Myocyte (in vitro differentiated cells): ENCODE measurements around the gene OR1L6. TPM values are rescaled to one million over a fixed set of nuclear protein-coding genes. Genes with fewer than 3 reads are reported as not detected.
A peak's percentile ranks its signal among the peaks of the same experiment; 100 is the strongest.

ENCODE experiments used
- DNase-seq: peaks from one replicate; pipeline ENCODE4 v3.0.0-alpha.2; 2012; ENCODE audit warnings: low read depth
- polyA plus RNA-seq: library from polyadenylated mRNA; unstranded; fragments of >200 nt; gene quantifications from one replicate; pipeline ENCODE4 v1.2.1, GENCODE V29; 2012; ENCODE audit warnings: missing spikeins
- total RNA-seq: library from RNA; depleted of rRNA; stranded (reverse); fragments of >200 nt; gene quantifications from 2 replicates; pipeline ENCODE4 v1.2.3, GENCODE V29; 2014

Gene OR1L6, protein sequence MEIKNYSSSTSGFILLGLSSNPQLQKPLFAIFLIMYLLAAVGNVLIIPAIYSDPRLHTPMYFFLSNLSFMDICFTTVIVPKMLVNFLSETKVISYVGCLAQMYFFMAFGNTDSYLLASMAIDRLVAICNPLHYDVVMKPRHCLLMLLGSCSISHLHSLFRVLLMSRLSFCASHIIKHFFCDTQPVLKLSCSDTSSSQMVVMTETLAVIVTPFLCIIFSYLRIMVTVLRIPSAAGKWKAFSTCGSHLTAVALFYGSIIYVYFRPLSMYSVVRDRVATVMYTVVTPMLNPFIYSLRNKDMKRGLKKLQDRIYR
- not detected in 2 replicates for total RNA-seq
- polyA plus RNA-seq, result not detected

DNA sequence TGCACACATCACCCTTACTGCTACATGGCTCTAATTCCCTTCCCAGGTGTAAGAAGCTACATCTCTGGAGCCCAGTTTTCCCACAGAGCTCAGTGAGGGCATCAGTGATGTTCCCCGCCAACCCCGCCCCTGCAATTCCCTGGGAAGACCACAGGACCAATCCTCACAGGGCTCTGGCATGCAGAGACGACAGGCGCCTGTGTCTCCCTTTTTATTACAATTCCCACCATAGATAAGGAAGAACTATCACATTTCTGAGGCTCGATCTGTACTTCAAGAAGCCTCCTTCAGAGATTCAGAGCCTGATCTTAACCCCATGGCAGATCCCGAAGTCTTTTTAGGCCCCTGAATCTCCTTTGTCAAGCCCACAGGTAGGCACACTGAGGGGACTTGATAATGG, at the start of gene OR1L6:
TSS of gene OR1L6 (plus strand) at position 301 of the 400 bp plus-strand sequence. CDS start 7,545 bp downstream, outside the sequence.
- no peak for DNase-seq

DNA sequence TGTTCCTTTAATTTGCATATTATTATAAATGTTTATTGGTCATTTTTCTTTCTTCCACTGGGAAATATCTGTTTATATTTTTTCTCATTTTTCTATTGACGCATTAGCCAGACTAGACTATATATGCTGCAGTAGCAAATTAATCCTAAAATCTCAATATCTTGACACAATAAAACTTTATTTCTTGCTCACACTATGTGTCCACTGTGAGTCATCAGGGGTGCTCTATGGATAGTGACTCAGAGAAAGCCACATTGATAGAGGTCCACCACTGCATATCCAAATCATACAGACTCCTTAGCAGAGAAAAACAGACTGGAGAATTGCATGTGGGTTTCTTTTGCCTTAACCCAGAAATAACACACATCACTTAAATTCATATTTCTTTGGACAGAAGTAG, 46.4 kb upstream of the OR1L6 start:
- no peak for DNase-seq

DNA sequence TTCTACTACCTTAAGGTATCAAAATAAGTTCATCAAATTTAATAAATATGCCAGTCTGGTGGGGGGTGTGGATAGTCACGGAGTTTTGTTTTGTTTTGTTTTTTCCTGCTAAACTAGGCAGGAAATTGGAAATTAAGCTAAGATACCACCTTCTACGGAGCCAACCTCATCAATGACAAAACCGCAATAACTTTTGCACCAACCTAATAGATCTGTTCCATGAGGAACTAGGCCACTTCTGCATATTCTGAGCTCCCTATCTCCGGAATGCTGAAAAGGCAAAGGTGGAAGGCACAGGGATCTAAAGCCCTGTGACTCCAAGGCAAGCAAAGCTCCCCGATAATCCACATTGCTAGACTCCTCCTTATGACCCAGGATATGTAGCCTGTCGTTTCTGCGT, 24.1 kb upstream of the OR1L6 start:
- DNase-seq, result no peak

DNA sequence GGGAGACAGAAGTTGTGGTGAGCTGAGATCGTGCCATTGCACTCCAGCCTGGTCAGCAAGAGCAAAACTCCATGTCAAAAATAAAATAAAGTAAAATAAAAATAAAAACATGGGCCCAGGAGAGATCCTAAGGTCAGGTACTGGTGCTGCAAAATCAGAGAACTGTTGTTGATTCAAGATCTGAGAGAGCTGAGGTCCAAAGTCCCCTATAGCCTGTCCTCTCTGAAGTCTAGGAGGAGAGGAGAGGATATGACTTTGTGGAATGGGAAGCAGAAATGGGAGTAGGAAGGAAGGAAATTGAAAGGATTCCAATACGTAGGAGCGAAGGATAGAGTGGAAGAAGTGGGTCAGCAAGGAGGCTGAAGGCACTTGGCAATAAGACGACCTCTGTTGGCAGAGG, 22.9 kb upstream of the OR1L6 start:
- DNase-seq, result no peak

DNA sequence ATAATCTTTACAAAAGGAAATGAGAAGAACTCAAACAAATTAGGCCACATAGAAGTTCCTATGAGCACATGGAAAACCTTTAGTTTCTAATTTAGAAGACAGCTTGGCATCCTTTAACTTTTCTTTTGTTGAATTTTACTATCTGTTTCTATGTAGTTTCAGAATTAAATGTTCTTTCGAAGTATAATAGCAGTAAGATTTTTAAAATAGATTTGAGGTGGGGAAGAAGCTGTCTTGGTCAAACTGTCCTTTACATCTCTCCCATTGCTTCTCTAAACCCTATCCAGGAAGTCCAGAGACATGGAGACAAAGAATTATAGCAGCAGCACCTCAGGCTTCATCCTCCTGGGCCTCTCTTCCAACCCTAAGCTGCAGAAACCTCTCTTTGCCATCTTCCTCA, 18.4 kb upstream of the OR1L6 start, which contains the start of gene OR1L4:
TSS of gene OR1L4 (plus strand) at position 301 of the 400 bp plus-strand sequence. CDS start at position 301, 0 bp downstream.
- no peak for DNase-seq

DNA sequence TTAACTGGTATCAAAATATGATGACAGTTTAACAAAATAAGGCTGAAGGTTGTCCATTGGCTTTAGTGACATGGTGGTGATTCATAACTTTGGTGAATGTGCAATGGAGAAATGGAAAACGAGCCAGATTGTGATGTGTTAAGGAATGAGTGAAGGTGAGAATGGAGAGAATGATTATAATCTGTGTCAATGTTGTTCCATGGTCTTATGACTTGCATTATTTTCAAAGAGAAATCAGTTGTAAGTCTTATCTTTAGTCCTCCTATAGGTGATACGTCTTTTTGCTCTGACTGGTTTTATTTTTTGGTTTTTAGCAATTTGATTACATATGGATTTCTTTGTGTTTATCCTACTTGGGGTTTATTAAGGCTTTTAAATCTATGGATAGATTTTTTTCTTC, 12.7 kb downstream of the OR1L6 start:
- DNase-seq, result no peak

DNA sequence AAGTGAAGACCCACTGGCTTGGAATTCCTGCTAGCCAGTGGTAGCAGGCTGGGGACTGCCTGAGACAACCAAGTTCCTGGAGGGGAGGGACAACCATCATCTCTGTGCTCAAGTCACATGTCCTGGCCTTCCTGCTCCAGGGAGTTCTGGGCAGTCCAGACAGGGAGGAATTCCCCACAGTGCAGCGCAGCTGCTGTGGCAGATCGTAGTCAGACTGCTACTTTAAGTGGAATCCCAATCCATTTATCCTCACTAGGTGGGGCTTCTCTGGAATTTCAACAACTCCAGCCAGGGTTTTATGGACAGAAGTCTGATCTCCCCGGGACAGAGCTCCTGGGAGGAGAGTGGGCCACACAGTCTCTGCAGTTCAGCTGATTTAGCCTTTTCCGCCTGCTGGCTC, 25.7 kb downstream of the OR1L6 start:
- peak; percentile 22 for DNase-seq

DNA sequence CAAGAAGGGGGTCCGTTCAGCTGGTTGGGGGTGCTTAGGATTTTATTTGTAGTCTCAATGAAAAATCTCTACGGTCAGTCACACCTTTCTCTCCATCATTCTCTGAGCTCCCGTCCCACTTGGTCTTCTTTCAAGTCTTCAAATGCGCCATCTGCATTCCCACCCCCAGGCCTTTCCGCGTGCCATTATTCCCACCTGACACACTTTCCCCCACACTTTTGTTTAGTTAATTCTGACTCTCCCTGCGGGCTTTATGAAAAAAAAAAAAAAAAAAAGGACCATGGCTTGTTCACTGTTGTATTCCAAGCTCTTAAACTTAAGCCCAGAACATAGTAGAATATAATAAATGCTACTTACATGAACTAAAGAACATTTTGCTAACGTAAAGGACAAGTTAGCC, 34.9 kb downstream of the OR1L6 start:
- no peak for DNase-seq

DNA sequence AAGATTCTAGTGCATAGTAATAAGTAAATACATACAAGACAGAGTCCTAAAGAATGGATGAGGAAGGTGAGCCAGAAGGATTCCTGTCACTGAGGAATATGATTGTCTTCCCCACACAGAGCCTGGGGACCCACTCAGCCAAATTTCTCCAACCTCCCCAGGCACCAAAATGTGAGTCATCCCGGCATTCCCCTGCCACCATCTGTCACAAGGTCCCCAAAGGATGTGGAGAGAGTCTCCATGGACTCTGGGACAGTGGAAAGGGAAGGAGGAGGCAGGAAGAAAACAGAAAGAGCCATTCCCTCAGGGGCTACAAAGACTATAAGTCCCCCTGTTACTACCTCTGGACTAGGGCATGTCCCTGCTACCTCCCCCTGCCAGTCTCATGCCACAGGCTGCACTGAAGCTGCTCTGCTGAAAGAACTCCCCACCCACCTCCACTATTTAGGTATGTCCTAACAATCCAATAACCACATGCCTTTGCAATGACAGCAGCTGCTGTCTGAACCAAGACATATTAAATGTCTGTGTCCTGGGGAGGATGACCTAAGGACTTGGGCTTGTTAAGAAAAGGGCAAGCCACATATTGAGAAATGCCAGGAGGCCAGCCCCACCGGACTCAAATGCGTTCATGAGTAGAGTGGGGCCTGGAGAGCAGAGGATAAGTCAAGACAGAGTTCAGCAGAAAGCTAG, 36.0 kb downstream of the OR1L6 start:
- DNase-seq, result peak; percentile 89

DNA sequence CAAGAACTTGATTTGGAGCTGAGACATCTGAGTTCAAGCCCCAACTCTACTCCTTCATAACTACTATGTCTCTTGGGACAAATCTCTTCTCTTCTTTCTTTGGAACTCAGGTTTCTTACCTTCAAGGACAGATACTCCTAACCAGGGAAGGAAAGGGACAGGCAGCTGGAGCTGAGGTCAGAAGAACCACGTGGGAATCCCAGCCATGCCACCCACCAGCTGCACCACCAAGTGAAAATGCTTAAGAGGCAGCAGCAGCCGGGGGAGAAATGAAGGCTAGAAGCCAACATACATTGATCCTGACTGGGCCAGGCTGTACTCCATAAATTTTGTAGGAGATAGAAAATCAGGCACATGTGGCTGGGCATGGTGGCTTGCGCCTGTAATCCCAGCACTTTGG, 37.1 kb downstream of the OR1L6 start:
- DNase-seq, result peak; percentile 66

DNA sequence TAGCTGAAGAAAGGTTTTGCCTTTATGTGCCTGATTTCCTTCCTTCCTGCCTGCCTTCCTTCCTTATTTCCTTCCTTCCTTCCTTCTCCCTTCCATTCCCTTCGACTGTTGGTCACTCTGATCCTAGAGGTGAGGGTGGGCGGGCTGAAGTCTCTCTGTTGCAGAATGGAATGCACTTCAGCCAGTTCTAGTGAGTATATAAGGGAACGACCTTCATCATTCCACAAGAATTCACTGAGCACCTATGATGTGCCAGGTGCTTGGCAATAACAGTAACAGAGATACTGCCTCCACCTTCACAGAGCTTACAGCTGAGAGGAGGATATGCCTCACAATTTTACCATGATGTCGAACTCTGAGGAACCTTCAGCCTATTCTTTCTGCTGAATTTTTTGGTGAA, 37.9 kb downstream of the OR1L6 start:
- no peak for DNase-seq

DNA sequence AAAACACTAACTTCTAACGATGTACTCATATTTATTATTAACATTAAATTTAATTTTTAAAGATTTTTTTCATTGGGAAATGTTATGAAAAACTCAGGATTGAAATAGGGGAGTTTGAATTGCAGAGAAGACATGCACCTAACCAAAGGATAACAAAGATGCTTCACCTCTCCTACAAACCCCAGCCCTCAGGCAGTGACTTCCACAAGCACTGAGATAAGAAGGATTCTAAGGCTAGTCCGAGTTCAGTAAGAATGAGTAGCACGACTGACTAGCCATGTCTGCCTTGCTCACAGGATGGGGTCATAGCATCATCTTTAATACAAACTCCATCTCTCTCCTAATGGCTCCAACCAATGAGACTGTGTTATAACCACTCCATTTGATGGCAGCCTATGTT, 39.6 kb downstream of the OR1L6 start:
- DNase-seq, result no peak

DNA sequence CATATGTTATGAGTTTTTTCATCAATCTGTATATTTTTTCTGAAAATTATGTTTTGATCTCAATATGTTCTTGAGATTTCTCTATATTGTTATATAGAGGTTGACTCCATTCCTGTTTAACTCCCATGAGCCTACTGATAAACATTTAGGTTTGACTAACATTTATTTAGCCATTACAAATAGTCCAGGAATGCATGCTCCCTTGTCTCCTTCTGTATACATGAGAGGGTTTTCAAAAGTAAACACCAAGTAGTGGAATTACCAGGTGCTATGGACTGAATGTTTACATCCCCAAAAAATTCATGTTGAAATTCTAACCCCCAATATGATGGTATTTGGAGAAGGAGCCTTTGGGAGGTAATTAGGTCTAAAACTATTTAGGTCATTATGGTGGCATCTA, 43.2 kb downstream of the OR1L6 start:
- DNase-seq, result no peak

DNA sequence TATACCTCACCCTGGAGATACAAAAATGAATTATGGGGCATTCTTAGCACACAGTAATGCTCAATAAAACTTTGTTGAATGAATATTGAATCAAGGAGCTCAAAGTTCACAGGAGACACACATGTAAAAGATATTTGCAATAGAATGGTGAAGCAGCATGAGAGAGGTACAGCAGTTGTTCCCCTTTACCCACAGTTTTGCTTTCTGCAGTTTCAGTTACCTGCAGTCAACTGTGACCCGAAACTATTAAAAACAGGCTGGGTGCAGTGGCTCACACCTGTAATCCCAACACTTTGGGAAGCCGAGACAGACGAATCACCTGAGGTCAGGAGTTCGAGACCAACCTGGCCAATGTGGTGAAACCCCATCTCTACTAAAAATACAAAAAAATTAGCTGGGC, 44.2 kb downstream of the OR1L6 start:
- no peak for DNase-seq

DNA sequence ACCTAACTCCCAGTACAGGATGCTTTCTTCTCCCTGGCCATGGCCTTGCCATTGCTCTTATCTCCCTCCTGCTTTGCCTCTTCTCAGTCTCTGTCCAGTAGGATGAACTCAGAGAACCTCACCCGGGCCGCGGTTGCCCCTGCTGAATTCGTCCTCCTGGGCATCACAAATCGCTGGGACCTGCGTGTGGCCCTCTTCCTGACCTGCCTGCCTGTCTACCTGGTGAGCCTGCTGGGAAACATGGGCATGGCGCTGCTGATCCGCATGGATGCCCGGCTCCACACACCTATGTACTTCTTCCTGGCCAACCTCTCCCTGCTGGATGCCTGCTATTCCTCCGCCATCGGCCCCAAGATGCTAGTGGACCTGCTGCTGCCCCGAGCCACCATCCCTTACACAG, 46.7 kb downstream of the OR1L6 start, which contains the start of gene OR5C1:
TSS of gene OR5C1 (plus strand) at position 103 of the 400 bp plus-strand sequence. CDS start at position 103, 0 bp downstream.
- DNase-seq, result no peak

DNA sequence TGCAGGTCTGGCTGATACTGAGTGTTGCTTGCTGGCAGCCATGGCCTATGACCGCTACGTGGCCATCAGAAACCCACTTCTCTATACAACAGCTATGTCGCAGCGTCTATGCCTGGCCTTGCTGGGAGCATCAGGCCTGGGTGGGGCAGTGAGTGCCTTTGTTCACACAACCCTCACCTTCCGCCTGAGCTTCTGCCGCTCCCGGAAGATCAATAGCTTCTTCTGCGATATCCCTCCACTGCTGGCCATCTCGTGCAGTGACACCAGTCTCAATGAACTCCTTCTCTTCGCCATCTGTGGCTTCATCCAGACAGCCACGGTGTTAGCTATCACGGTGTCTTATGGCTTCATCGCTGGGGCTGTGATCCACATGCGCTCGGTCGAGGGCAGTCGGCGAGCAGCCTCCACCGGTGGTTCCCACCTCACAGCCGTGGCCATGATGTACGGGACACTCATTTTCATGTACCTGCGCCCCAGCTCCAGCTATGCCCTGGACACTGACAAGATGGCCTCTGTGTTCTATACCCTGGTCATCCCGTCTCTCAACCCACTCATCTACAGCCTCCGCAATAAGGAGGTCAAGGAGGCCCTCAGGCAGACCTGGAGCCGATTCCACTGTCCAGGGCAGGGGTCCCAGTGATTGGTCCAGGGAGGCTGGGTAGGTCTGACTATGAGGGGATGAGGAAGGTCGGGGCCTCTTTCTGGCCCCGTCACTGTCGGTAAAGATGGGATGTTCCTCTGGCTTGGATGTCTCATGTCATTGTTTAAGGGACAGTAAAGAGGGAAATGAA, 47.3 kb downstream of the OR1L6 start:
- DNase-seq, result no peak

DNA sequence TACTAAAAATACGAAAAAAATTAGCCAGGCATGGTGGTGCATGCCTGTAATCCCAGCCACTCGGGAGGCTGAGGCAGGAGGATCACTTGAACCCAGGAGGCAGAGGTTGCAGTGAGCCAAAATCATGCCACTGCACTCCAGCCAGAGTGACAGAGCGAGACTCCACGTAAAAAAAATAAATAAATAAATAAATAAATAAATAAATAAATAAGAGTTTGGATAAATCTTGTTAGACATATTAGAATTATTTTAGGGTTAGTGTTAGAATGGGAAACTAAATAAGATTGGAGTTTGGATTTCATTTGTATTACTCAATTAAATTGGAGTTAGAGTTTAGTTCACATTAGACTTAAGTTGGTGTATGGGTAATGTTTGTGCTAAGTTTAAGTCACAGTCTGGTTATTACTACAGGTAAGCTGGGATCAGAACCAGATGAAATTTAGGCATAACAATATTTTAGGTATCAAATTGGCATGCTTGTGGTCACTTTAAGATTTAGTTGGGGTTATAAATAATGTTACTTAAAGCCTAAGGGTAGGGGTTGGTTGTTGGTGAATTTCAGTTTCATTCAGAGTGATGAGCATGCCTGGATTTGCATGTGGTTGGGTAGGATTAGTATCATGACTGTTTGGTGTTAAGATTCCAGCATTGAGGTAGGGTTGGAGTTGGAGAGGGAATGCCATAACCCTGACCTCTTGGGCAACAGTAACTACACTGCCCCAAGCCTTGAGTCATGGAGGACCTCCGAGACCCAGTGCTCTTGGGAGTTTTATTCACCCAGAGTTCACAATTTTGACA, 50.0 kb downstream of the OR1L6 start:
- DNase-seq, result no peak

DNA sequence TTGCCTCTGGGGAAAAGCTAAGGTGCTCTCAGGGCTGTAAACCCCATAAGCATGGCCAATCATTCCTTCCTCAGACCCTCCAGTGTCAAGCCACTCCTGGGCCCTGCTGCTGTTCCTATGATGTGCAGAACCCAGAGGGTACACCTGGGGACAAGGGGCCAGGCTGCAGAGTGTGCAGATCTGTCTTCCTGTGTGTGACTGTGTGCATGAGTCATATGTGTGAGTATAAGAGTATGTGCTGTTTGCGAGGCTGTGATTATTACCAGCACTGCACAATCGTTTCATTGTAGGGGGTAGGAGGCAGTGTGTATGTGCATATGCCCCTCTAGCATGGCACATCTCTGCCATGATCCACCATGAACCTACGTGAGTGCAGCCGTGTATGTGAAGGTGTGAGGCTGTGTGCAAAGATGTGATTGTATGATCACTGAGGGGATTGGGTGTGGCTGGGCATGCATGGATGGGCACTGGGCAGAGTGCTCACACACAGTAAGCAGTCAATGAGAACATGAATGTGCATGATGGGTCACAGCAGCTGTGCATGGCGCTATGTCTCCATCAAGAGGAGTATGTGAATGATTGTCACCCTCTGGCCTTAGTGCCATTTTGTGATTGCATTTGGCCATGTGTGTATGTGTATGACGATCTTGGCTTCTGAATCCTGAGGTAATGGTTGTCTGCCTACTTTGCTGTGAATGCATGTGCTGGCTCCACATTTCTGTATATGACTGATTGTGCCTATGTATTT, 55.4 kb downstream of the OR1L6 start:
- DNase-seq, result no peak
